PC-3 (cell line): Measurements from ENCODE around the gene PRH2. TPM values are rescaled to one million over a fixed set of nuclear protein-coding genes. Genes with fewer than 3 reads are reported as not detected.

Experiments used
- total RNA-seq: library from RNA; depleted of rRNA; stranded (reverse); fragments of >200 nt; gene quantifications from 2 replicates; pipeline ENCODE4 v1.2.3, GENCODE V29; 2014; rRNA removed

Gene PRH2
- total RNA-seq, 1 experiment from 2014 or later, result not detected

Other genes with a start within 250 kb of the PRH2 start
- 85.9 and 104 TPM in 2 replicates for gene YBX3, start 205.9 kb upstream of the PRH2 start, total RNA-seq
- gene TAS2R7, start 126.6 kb upstream of the PRH2 start, total RNA-seq, result not detected in 2 replicates
- gene TAS2R8, start 122.0 kb upstream of the PRH2 start, total RNA-seq, result not detected in 2 replicates
- gene TAS2R9, start 119.1 kb upstream of the PRH2 start, total RNA-seq, result not detected in 2 replicates
- gene TAS2R10, start 102.9 kb upstream of the PRH2 start, total RNA-seq, result 0.44 and 0.58 TPM in 2 replicates
- gene PRR4, start 79.8 kb upstream of the PRH2 start, total RNA-seq, result 3.5 and 9.3 TPM in 2 replicates
- 5.7 and 9.5 TPM in 2 replicates for gene PRH1, start 45.0 kb upstream of the PRH2 start, total RNA-seq
- gene TAS2R13, start 19.7 kb upstream of the PRH2 start, total RNA-seq, result 0.11 and 0.86 TPM in 2 replicates
- gene TAS2R14, start 10.0 kb downstream of the PRH2 start, total RNA-seq, result 1.6 and 1.8 TPM in 2 replicates
- gene TAS2R50, start 57.7 kb downstream of the PRH2 start, total RNA-seq, result 0.29 and 1.5 TPM in 2 replicates
- gene TAS2R20, start 69.1 kb downstream of the PRH2 start, total RNA-seq, result 0.11 and 0.46 TPM in 2 replicates
- gene TAS2R19, start 93.4 kb downstream of the PRH2 start, total RNA-seq, result not detected in 2 replicates
- gene TAS2R31, start 102.2 kb downstream of the PRH2 start, total RNA-seq, result 0.55 and 0.75 TPM in 2 replicates
- 0.36 and 1.5 TPM in 2 replicates for gene TAS2R46, start 133.1 kb downstream of the PRH2 start, total RNA-seq
- gene TAS2R43, start 163.1 kb downstream of the PRH2 start, total RNA-seq, result not detected in 2 replicates
- gene TAS2R30, start 205.4 kb downstream of the PRH2 start, total RNA-seq, result 0.66 and 2.0 TPM in 2 replicates
- 9.4 and 9.7 TPM in 2 replicates for gene SMIM10L1, start 242.0 kb downstream of the PRH2 start, total RNA-seq